WI38 (cell line): Measurements from ENCODE around the gene GRID2.

ENCODE experiments used
- H3K4me3 ChIP-seq: 2 replicates; pipeline ENCODE4 v1.5.1; 2011; ENCODE audit warnings: low read depth, mild to moderate bottlenecking, control low read depth, low read length
- TF ChIP-seq, protein P1 (sequence below): IDR thresholded peaks from 2 replicates; pipeline ENCODE4 v1.5.1; 2012; ENCODE audit warnings: low read depth, mild to moderate bottlenecking, control low read depth, low read length

Gene GRID2

DNA sequence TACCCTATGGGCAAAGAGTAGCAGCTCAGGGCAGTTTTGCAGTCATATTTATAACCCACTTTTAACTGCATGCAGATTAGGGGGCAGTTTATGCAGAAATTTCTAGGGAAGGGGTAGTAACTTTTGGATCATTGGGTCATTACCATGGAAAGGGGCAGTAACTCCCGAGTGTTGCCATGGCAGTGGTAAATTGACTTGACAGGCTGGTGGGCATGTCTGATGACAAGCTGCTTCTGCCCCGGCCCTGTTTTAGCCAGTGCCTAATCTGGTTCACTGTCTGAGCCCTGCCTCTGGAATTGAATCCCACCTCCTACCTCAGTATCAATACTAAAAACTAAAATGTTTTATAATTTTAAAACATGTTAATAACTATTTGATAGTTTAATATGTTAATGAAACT lies 1162.7 kb downstream of the GRID2 start:
- TF ChIP-seq, protein P1, sequence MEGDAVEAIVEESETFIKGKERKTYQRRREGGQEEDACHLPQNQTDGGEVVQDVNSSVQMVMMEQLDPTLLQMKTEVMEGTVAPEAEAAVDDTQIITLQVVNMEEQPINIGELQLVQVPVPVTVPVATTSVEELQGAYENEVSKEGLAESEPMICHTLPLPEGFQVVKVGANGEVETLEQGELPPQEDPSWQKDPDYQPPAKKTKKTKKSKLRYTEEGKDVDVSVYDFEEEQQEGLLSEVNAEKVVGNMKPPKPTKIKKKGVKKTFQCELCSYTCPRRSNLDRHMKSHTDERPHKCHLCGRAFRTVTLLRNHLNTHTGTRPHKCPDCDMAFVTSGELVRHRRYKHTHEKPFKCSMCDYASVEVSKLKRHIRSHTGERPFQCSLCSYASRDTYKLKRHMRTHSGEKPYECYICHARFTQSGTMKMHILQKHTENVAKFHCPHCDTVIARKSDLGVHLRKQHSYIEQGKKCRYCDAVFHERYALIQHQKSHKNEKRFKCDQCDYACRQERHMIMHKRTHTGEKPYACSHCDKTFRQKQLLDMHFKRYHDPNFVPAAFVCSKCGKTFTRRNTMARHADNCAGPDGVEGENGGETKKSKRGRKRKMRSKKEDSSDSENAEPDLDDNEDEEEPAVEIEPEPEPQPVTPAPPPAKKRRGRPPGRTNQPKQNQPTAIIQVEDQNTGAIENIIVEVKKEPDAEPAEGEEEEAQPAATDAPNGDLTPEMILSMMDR: no peak

DNA sequence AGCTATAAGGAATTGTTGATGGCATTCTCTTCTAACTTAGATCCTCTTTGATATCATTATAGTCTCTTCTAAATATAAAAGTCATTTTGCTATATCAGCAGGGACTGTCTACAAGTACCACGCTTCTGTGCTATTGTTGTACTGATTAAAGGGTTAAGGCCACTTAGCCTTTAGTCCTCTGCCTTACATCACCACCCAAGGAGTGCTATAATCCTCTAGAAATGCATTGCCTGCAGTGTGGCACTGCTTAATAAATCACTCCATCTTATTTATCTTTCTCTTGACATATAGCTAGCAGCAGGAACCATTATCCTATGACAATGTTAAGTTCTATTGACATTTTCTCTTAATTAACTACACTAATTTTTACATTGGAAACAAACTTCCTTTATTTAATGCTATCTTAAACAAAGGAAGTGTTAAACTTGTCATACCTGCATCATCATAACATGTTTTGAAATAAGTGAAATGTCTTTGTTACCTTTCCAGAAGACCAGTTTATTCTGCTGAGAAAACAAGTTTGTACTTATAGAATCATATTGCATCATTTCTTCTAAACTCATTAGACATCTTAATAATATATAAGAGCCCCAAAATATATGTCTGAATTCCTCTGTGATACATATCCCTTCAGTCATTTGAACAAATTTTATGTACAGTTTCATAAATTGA lies 1163.9 kb downstream of the GRID2 start:
- TF ChIP-seq, protein P1: no peak
- H3K4me3 ChIP-seq: no peak overlapping the region

More for the DNA sequence above, 1162.7 kb downstream of the GRID2 start:
- H3K4me3 ChIP-seq: no peak overlapping the region

DNA sequence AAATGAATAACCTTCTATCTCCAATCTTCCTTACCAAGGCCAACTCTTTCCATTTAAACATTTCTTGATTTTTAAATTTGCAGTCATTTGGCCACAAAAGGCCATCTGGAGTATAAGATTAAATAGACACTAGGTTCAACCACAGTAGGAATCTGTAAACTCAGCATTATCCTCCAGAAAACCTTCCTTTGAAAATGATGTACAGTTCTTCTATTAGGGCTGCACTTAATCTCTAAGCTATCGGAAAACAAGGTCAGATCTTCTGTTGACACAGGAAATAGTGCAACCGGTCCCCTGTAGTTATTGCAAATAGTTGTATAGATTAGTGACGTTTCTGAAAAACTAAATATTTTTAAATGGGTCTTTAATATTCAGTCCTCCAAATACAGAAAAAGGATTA lies 1165.8 kb downstream of the GRID2 start:
- TF ChIP-seq, protein P1: no peak
- no peak overlapping the region for H3K4me3 ChIP-seq

DNA sequence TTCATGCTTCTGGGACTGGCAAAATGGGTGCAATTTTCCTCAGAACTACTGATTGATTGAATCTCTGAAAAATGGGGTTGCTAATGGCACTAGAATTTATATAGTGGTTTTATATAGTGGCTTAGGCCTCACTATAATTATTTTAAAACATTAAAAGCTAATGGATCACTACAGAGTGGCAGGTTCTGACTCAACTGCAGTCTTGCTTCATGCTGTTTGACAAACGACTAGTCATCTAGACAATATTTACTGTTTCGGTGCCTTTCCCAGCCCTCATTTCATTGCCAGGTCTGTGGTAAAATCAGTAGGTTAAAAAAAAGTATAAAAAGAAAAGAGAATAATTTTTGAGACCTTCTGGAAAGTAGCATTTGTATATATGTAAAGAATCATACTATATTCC lies 1172.0 kb downstream of the GRID2 start:
- TF ChIP-seq, protein P1: no peak
- H3K4me3 ChIP-seq: no peak overlapping the region

DNA sequence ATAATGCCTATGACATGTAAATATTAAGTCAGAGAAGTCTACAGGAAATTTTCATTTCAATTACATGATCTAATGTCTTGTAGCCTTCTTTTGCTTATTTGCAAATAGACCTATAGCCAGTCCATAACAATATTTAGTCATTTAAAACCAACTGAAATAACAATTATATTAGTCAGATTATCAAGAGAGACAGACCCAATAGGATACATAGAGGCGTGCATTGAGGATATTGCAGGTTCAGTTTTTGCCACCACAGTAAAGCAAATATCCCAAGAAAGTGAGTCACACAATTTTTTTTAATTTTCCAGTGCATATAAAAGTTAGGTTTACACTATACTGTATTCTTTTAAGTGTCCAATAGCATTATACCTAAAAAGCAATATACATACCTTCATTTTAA lies 1175.0 kb downstream of the GRID2 start:
- TF ChIP-seq, protein P1: no peak

DNA sequence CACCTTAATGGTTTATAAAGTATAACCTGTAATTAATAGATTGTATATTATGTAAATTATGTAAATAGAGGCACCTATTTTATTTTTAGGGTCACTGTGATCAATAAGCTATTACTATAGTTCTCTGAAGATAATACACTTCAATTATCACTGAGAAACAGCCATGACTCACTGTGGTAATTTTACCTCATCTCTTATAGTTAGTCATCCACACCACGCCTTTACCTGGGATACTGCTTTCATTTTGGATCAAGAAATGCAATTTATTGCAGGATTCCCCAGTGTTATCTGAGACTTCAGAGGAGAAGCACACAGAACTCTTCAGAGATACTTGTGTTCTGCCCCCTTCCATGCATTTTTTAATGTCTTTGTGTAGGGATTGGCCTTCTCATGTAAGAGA lies 1176.7 kb downstream of the GRID2 start:
- no peak overlapping the region for H3K4me3 ChIP-seq
- TF ChIP-seq, protein P1: no peak

More for the DNA sequence above, 1175.0 kb downstream of the GRID2 start:
- no peak overlapping the region for H3K4me3 ChIP-seq

DNA sequence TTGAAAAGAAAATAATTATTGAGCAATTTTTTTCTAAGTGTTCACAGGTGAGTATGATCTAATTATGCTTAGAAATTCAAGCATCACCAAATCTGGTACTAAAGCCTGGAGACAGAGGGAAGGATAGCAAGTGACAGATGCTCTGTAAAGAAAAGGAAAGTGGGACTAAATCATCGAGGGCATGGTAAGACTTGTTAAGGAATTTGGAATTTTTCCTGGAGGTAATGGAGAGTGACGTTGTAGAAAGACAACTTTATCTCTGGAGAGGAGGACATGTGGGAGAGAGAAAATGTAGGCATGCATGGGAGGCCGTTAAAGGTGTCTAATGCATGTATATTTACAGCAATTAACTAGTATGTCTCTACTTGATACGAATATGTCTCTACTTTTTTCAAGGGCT lies 1191.6 kb downstream of the GRID2 start:
- TF ChIP-seq, protein P1: no peak
- H3K4me3 ChIP-seq: no peak overlapping the region
